Measurements from ENCODE around the gene VEGFC.

Gene VEGFC

DNA sequence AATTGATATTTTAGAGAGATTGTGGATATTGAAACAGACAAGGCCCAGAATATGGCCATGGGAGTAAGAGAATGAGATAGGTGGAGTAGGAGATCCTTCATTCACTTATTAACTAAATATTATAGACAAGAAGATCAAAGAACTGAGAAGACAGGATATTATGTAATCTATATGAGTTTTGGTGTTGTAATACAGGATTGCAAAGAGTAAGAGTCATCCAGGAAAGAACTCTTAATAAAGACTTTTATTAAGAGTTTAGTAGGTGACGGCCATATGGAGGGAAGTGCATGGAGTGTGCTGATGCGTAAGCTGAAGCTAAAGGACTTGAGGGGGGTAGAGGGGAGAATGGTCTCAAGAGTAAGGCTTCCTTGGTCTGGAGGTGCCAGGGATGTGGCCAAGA lies 153.7 kb downstream of the VEGFC start:
- DNase-seq (ENCODE audit: low read depth), result no peak
- TF ChIP-seq, protein P1, sequence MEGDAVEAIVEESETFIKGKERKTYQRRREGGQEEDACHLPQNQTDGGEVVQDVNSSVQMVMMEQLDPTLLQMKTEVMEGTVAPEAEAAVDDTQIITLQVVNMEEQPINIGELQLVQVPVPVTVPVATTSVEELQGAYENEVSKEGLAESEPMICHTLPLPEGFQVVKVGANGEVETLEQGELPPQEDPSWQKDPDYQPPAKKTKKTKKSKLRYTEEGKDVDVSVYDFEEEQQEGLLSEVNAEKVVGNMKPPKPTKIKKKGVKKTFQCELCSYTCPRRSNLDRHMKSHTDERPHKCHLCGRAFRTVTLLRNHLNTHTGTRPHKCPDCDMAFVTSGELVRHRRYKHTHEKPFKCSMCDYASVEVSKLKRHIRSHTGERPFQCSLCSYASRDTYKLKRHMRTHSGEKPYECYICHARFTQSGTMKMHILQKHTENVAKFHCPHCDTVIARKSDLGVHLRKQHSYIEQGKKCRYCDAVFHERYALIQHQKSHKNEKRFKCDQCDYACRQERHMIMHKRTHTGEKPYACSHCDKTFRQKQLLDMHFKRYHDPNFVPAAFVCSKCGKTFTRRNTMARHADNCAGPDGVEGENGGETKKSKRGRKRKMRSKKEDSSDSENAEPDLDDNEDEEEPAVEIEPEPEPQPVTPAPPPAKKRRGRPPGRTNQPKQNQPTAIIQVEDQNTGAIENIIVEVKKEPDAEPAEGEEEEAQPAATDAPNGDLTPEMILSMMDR (IDR thresholded peaks at IDR 0.05; ENCODE audit: low read depth, low read length, missing control alignments), result no peak
- in situ Hi-C loops (cut with HindIII; ENCODE audit: low sequenced_read_pairs), result no loop called here
- H3K4me3 ChIP-seq (ENCODE audit: low read depth, low read length), result no peak overlapping the region

DNA sequence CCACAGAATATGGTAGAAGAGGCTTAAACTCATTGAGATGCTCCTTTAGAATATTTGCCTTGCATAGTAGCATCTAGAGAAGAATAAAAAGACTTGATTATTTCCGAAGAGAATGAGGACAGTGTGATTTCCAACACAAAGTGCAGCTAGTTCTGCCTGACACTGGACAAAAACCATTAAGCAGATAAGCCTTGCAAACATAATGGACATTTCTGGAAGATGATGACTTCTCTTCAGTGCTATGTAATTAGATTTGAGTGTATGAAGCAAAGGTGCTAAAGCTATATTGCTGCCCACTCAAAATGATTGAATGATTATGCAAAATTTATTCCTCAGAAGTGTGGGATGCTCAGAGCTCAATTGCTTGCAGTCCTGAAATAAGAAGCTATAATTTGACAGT lies 156.4 kb downstream of the VEGFC start:
- TF ChIP-seq, protein P1 (IDR thresholded peaks at IDR 0.05; ENCODE audit: low read depth, low read length, missing control alignments), result no peak
- no peak overlapping the region for H3K4me3 ChIP-seq (ENCODE audit: low read depth, low read length)
- in situ Hi-C loops (cut with HindIII; ENCODE audit: low sequenced_read_pairs), result no loop called here
- DNase-seq (ENCODE audit: low read depth), result no peak

DNA sequence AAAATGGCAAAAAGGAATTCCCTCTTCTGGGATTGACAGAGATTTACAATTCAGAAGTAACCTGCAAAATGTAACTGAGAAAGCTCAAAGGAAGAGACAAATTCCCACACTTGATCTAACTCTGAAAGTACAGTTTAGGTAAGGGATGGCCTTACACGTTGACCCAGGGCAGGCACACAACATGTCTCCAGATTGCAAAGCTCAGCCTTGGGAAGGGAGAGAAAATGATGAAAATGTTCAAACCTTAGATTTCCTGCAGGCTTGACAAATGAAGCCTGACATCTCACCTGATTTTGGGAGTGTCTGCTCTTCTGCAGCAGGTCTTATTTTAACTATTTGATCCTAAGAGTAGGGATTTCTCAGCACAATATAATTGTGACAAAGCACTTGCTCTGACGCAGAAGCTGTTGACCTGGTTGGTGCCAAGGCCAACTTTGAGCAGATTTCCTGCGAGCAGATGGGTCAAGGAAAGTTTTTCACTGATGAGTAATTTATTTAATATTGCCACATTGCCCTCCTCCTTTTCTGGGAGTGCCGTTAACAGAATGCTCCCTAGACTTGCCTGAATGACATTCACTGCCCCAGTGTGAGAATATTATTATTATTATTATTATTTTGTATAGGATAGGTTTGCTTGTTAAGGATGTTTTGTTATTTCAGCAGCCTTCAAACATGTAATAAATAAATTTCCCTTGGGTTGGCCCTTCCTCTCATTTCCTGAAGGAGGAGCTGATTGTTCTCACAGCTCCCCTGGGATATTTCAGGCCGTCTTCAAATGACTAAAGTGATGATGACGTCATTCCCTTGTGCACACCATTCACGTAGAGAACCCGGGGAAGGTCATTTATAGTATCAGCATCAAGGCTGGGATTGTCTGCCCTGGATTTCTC lies 157.1 kb downstream of the VEGFC start:
- no peak overlapping the region for H3K4me3 ChIP-seq (ENCODE audit: low read depth, low read length)
- DNase-seq (ENCODE audit: low read depth), result peak; percentile 23
- in situ Hi-C loops (cut with HindIII; ENCODE audit: low sequenced_read_pairs), result no loop called here
- TF ChIP-seq, protein P1 (IDR thresholded peaks at IDR 0.05; ENCODE audit: low read depth, low read length, missing control alignments), result no peak

All from astrocyte of the cerebellum (primary cell).